Fibroblast of the conjunctiva (primary cell): ENCODE measurements around the gene SIL1.

Source experiments
- DNase-seq: peaks from one replicate; pipeline ENCODE4 v3.0.0-alpha.2; 2010; ENCODE audit warnings: low read depth

The SIL1 gene

GRCh38 chr5:138955671-138956295 is 242.4 kb downstream of the SIL1 start:
- DNase-seq = no peak

GRCh38 chr5:138955013-138955660 is 243.0 kb downstream of the SIL1 start:
- no peak for DNase-seq

GRCh38 chr5:138954257-138955012 is 243.7 kb downstream of the SIL1 start:
- DNase-seq = no peak

GRCh38 chr5:138953387-138954256 is 244.5 kb downstream of the SIL1 start:
- DNase-seq = peak; percentile 46

DNA sequence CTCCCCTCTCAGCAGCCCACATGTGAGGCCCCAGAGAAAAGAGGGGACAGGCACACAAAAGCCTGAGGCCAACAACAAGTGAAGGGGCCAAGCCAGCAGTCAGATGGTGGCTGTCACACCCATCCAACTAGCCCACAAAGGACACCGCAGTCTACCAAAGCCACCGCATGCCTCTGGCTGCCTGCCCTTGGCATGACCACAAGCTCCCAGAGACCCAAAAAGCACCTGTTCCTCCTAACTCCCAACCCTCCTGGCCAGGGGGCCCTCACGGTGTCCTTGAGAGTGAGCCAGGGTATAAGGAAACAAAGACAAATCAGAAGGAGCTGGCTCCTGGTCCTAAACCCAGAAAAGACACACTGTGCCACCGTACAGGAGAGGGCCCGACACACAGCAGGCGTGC is 245.2 kb downstream of the SIL1 start:
- no peak for DNase-seq

DNA sequence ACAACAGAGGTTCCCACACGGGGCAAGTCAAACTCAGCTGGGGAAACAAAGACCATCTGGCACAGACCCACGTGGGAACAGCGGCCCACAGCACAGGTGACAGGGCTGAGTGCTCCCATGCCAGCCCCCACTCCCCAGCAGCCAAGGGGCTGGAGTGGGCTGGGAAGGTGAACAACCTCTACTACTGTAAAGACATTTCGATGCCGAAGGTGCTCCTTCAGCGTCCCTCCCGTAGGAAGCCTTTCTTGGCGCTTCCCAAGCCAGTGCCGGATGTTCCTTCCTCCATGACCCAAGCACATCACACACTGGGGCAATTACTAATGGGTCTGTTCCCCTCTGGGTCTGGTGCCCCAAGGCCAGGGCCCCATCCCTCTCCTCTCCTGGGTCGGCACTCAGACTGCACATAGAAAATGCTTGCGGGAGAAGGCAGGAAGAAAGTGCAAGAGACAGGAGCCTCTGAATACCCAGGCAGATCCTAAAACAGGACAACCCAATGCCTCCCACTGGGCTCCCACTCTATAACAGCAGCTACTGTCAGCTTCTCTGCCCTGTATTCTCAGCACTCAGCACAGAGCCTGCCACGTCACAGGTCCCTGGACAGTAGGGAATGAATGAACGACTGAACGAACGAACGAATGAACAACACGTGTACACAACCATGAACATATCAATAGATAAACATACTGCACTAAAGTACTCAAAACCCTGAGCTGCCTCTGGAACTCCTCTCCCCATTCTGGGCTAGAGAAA is 246.0 kb downstream of the SIL1 start:
- DNase-seq = no peak

DNA sequence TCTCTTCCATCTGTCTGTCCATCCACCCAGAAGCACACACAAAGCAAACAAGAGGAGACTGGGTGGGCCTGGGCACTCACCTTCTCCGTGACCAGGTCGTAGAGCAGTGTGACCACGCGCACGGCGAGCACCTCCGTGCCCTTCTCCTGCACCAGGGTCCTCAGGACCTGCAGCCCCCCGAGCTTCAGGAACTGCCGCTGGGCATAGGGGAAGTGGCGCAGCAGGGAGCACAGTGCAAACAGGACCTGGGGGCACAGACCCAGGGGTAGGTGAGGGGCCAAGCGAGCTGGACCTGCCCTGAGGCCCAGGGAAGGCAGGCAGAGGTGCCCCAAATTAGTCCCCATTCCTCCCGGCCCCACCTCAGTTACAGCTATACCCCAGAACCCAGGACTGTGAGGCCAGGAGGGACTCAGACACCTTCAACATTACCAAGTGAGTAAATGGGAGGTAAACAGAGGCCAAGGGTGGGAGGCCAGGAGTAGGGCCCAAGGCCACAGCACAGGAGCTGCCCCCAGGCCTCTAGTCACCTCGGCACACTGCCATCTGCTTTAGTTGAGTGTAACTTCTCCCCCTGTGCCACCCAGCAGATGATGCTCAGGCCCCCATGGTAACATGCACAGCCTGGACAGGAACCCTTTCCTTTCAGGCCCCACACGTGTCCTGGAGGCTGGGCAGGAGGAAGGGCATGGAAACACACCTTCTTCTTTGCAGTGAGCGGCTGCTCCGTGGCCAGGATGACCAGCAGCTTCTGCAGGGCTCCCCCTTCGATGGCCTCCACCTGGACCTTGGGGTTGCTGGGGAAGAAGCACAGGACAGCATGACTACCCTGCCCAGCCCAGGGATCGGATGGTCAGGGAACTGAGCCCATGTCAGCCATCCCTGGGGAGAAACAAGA is 246.8 kb downstream of the SIL1 start:
- DNase-seq = no peak

DNA sequence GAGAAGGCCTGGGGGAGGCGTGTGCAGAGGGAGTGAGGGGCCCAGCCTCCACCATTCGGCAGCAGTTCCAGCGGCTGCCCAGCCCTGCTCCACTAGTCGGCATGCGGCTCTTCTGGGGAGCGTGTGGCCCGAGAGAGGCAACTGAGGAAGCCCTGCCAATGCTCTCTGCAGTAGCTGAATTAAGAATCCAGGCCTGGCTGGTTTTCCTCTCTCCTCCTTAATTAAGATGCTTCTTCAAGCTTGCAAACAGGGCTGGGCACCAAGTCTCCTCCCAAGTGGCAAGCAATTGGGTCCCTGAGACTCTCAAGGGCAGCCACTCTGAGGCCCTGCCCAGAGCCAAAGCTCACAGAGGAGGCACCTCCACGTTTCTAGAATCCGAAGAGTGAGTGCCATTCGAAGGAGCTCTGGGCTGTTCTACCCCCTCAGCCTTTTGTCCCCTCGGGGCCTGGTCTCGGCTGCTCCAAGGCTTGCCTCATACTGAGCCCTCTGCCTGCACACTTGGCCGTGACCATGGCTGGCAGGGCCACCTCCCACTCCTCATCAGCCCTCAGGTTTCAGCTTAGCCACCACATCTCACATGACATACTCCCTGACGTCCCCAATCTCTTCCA is 247.6 kb downstream of the SIL1 start:
- no peak for DNase-seq

- DNase-seq = no peak
Observed at GRCh38 chr5:138949988-138950387, 248.2 kb downstream of the SIL1 start.

DNA sequence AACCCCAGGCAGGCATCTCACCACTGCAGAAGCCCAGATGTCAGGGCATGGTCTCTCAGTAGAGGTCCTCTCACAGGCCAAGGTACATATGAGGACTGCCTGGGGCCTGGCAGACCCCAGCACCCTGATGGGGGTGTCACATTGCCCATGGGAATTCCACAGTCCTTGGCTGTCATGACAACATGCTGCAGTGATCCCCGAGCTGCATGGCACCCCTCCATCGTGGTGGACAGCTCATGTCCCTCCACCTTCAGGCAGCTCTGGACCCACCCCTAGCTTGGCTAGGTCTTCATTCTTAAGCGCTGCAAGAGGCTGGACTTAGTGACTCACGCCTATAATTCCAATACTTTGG is 249.0 kb downstream of the SIL1 start:
- DNase-seq = no peak

DNA sequence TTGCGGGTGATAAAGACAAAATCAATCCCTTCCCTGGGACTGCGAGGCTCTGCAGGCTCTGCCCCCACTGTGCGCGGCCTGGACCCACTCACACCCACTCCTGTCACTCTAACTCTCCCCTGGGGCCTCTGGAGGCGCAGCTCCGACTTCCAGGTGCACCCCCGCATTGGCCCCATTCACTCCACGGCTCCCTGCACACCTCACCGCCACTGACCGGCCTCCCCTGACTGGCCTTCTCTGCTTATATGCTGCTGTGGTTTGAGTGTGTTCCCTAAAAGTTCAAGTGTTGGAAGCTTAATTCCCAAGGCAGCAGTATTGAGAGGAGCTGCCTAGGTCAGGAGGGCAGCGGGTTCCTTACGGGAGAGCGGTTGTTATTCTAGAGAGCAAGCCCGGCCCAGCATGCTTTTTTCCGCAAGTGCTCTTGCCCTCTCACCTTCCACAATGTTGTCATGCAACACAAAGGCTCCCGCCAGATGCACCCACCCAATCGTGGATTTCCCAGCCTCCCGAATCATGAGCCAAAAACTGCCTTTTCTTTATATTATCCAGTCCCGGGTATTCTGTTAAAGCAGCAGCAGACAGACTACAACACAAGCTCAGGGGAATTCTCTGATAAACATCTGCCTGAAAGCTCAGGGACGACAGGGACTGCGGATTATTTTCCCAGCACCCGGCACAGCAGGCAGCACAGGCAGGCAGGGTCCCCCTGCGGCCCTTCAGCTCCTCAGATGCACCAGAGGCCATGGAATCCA is 249.5 kb downstream of the SIL1 start:
- no peak for DNase-seq

GRCh38 chr5:138947780-138948179 is 250.4 kb downstream of the SIL1 start:
- DNase-seq = no peak

DNA sequence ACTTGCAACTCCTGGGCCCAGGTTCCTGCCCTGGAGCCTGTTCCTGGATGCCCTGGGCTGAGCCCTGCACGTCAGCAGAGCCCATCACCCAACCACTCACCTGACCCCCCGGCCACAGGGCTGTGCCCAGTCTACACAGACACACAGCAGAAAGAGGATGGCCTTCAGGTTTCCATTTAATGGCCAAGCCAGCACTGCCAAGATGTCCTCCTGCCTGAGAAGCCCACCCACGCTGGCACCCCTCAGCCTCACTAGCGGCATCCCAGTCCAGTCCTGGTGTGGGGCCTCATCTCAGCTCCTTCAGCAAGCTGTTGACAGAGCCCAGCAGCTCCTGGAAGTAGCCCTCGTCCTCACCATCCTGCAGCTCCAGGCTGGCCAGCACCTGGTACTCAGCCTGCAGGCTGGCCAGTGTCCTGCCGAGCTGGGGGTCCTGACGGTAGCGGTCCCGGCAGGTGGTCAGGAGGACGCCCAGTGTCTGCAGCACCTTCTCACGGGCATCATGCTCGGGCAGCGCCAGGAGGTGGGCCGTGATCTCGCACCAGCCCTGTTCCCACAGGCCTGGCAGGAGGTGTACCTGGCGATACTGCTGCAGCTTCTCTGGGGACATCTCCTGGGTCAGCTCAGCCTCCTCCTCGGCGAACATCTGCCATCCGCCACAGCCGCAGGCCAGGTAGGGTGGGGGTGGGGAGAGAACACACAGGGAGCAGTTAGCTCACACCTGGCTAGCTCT is 251.2 kb downstream of the SIL1 start:
- DNase-seq = no peak

GRCh38 chr5:138946241-138946623 is 251.9 kb downstream of the SIL1 start:
- no peak for DNase-seq

GRCh38 chr5:138945421-138946240 is 252.5 kb downstream of the SIL1 start:
- no peak for DNase-seq

- no peak for DNase-seq
Observed at GRCh38 chr5:138944527-138945322, 253.4 kb downstream of the SIL1 start.

- DNase-seq = no peak
Observed at GRCh38 chr5:138943599-138944173, 254.5 kb downstream of the SIL1 start.
